ENCODE results near the gene ZNF236.

GRCh38 chr18:76855594-76855993 is 33.2 kb downstream of the ZNF236 start:
- TF ChIP-seq CTCF (IDR thresholded peaks at IDR 0.05) (no peak), POLR2A (IDR thresholded peaks at IDR 0.05; ENCODE audit: low read depth) (no peak)
